H9 (cell line): ENCODE data around the gene DUOXA2. TPM values are rescaled to one million over a fixed set of nuclear protein-coding genes. Genes with fewer than 3 reads are reported as not detected.

Experiments
- DNase-seq: peaks from one replicate; pipeline ENCODE4 v3.0.0-alpha.2; 2017
- H2AFZ ChIP-seq: one replicate; pipeline ENCODE4 v1.6.1; 2013; ENCODE audit warnings: mild to moderate bottlenecking, low read length, control low read depth, moderate library complexity
- H2AK5ac ChIP-seq: 2 replicates; pipeline ENCODE4 v1.6.1; 2013; ENCODE audit warnings: low read length, control low read depth, mixed read lengths; ENCODE audit not compliant: insufficient read length
- H2BK120ac ChIP-seq: one replicate; pipeline ENCODE4 v1.6.1; 2013; ENCODE audit warnings: low read depth, mild to moderate bottlenecking, low read length, control low read depth, inconsistent platforms; ENCODE audit not compliant: poor library complexity, severe bottlenecking
- H2BK12ac ChIP-seq: 2 replicates; pipeline ENCODE4 v1.6.1; 2013; ENCODE audit warnings: low read length, control low read depth, mixed read lengths, low read depth; ENCODE audit not compliant: insufficient read length
- H2BK15ac ChIP-seq: 2 replicates; pipeline ENCODE4 v1.6.1; 2013; ENCODE audit warnings: low read depth, low read length, control low read depth
- H2BK20ac ChIP-seq: one replicate; pipeline ENCODE4 v1.6.1; 2013; ENCODE audit warnings: low read depth, mild to moderate bottlenecking, low read length, control low read depth, inconsistent platforms; ENCODE audit not compliant: poor library complexity, severe bottlenecking
- H2BK5ac ChIP-seq: 2 replicates; pipeline ENCODE4 v1.6.1; 2013; ENCODE audit warnings: low read length, control low read depth, mixed read lengths; ENCODE audit not compliant: insufficient read length
- H3K14ac ChIP-seq: 2 replicates; pipeline ENCODE4 v1.6.1; 2013; ENCODE audit warnings: low read length, control low read depth; ENCODE audit not compliant: insufficient read depth
- H3K18ac ChIP-seq: 2 replicates; pipeline ENCODE4 v1.6.1; 2013; ENCODE audit warnings: low read depth, mild to moderate bottlenecking, mixed read lengths, low read length, control low read depth; ENCODE audit not compliant: insufficient read length
- H3K23ac ChIP-seq: 2 replicates; pipeline ENCODE4 v1.6.1; 2013; ENCODE audit warnings: low read length, control low read depth, mixed read lengths, low read depth; ENCODE audit not compliant: insufficient read length
- H3K23me2 ChIP-seq: 2 replicates; pipeline ENCODE4 v1.6.1; 2013; ENCODE audit warnings: low read depth, mild to moderate bottlenecking, mixed read lengths, low read length, control low read depth; ENCODE audit not compliant: insufficient read length, poor library complexity, severe bottlenecking
- H3K27ac ChIP-seq: 2 replicates; pipeline ENCODE4 v1.5.1; 2013; ENCODE audit warnings: low read length, control low read depth, mixed read lengths, low read depth; ENCODE audit not compliant: insufficient read length
- H3K27me3 ChIP-seq: 2 replicates; pipeline ENCODE4 v1.6.1; 2013; ENCODE audit warnings: low read length, control low read depth, inconsistent platforms; ENCODE audit not compliant: insufficient read depth
- H3K4ac ChIP-seq: 2 replicates; pipeline ENCODE4 v1.6.1; 2013; ENCODE audit warnings: low read depth, mild to moderate bottlenecking, control low read depth, inconsistent platforms, low read length, moderate library complexity
- H3K4me1 ChIP-seq: 2 replicates; pipeline ENCODE4 v1.6.1; 2013; ENCODE audit warnings: low read length, control low read depth, inconsistent platforms; ENCODE audit not compliant: insufficient read depth
- H3K4me2 ChIP-seq: 2 replicates; pipeline ENCODE4 v1.6.1; 2013; ENCODE audit warnings: low read length, control low read depth, mixed read lengths; ENCODE audit not compliant: insufficient read length, insufficient read depth
- H3K56ac ChIP-seq: 2 replicates; pipeline ENCODE4 v1.6.1; 2013; ENCODE audit warnings: low read depth, mild to moderate bottlenecking, mixed read lengths, low read length, control low read depth; ENCODE audit not compliant: insufficient read length
- H3K79me1 ChIP-seq: 2 replicates; pipeline ENCODE4 v1.6.1; 2013; ENCODE audit warnings: low read depth, mild to moderate bottlenecking, moderate library complexity, low read length, control low read depth, inconsistent platforms; ENCODE audit not compliant: insufficient read depth, poor library complexity, severe bottlenecking
- H3K79me2 ChIP-seq: 2 replicates; pipeline ENCODE4 v1.6.1; 2013; ENCODE audit warnings: low read length, control low read depth, inconsistent platforms; ENCODE audit not compliant: insufficient read depth
- H3K9ac ChIP-seq: 2 replicates; pipeline ENCODE4 v1.6.1; 2013; ENCODE audit warnings: low read length, control low read depth, mixed read lengths; ENCODE audit not compliant: insufficient read length; ENCODE audit errors: extremely low read depth
- H3K9me3 ChIP-seq: one replicate; pipeline ENCODE4 v1.6.1; 2013; ENCODE audit warnings: low read depth, low read length, inconsistent platforms; ENCODE audit not compliant: control insufficient read depth
- H3T11ph ChIP-seq: one replicate; pipeline ENCODE4 v1.6.1; 2013; ENCODE audit warnings: mild to moderate bottlenecking, low read length, control low read depth, inconsistent platforms
- H4K20me1 ChIP-seq: one replicate; pipeline ENCODE4 v1.6.1; 2013; ENCODE audit not compliant: control insufficient read depth, insufficient read length, insufficient read depth
- H4K5ac ChIP-seq: 2 replicates; pipeline ENCODE4 v1.6.1; 2013; ENCODE audit warnings: low read depth, mild to moderate bottlenecking, mixed read lengths, low read length, control low read depth; ENCODE audit not compliant: insufficient read length
- H4K8ac ChIP-seq: replicated peaks from 2 replicates; pipeline ENCODE4 v1.6.1; 2013; ENCODE audit warnings: low read length, control low read depth, mixed read lengths, low read depth; ENCODE audit not compliant: insufficient read length
- H4K91ac ChIP-seq: 2 replicates; pipeline ENCODE4 v1.6.1; 2013; ENCODE audit warnings: low read depth, mild to moderate bottlenecking, moderate library complexity, mixed read lengths, low read length, control low read depth; ENCODE audit not compliant: insufficient read length
- H3K27ac Mint-ChIP-seq, 3 experiments: 2 replicates in 2 of 3; 3 replicates in 1 of 3; pipeline ENCODE4 v1.8.0; 2020 to 2021; ENCODE audit warnings: mixed read lengths in 3 of 3, mild to moderate bottlenecking in 1 of 3, moderate library complexity in 1 of 3
- H3K27me3 Mint-ChIP-seq: 2 replicates; pipeline ENCODE4 v1.8.0; 2021; ENCODE audit warnings: low read depth, mild to moderate bottlenecking, moderate library complexity, mixed read lengths
- H3K36me3 Mint-ChIP-seq, 3 experiments: 2 replicates in 2 of 3; 3 replicates in 1 of 3; pipeline ENCODE4 v1.8.0; 2020 to 2021; ENCODE audit warnings: low read depth in 3 of 3, mixed read lengths in 3 of 3; ENCODE audit not compliant: insufficient read depth in 1 of 3
- H3K4me1 Mint-ChIP-seq, 2 experiments: 2 replicates each; pipeline ENCODE4 v1.8.0; 2020; ENCODE audit warnings: mixed read lengths in 2 of 2
- H3K4me3 Mint-ChIP-seq, 2 experiments: 2 replicates in 1 of 2; 3 replicates in 1 of 2; pipeline ENCODE4 v1.8.0; 2020 to 2021; ENCODE audit warnings: mild to moderate bottlenecking in 2 of 2, mixed read lengths in 2 of 2, moderate library complexity in 1 of 2
- H3K9me3 Mint-ChIP-seq, 2 experiments: 2 replicates in 1 of 2; 3 replicates in 1 of 2; pipeline ENCODE4 v1.8.0; 2020; ENCODE audit warnings: mild to moderate bottlenecking in 2 of 2, mixed read lengths in 2 of 2, moderate library complexity in 1 of 2
- CTCF ChIP-seq: fragments of 200-600 bp; sonication (generic); conservative IDR thresholded peaks from 3 replicates; pipeline ENCODE4 v1.8.0; 2021; ENCODE audit warnings: antibody characterized with exemption, mild to moderate bottlenecking
- WGBS: extraction: QIAGEN DNeasy Blood & Tissue Kit; methylation state at CpG from one replicate; pipeline ENCODE4 v1.1.7; 2013; ENCODE audit warnings: missing lambda C conversion rate, low lambda C conversion rate, mixed read lengths; ENCODE audit not compliant: insufficient read length; ENCODE audit errors: extremely low coverage; 5-methylcytosine and 5-hydroxymethylcytosine counted together
- total RNA-seq: library from RNA; stranded (reverse); gene quantifications from 2 replicates; pipeline ENCODE4 v1.2.1, GENCODE V29; 2021

Gene DUOXA2
- total RNA-seq, 1 experiment from 2014 or later, result not detected

DNA sequence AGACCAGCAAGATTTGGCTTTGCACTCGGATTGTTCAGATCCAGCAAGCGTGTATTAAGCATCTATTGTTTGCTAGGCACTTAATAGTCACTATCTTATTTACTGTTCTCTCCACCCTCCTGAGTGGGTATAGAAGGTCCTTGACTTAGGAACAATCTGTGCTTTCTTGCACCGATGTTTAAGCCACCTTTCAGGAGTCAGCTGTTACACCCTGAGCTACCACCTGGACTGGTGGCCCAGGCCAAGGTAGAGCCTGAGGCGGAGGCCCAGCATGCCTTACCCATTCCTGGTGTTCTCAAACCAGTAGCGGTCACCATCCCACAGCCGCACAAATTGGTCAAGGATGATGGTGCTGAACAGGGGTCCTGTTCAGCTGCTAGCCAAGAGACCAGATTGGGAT, 25.6 kb downstream of the DUOXA2 start:
- H2BK20ac ChIP-seq, result no peak overlapping the region
- H3K79me1 ChIP-seq, result no peaks in the 10 kb centered on the region
- no peak overlapping the region for H3K18ac ChIP-seq
- no peak overlapping the region for H2BK15ac ChIP-seq
- no peaks in the 10 kb centered on the region for H3K79me2 ChIP-seq
- H3K23ac ChIP-seq, result no peak overlapping the region
- H3K56ac ChIP-seq, result no peak overlapping the region
- peaks cover 15% of the 10 kb centered on the region for H3K27me3 ChIP-seq
- H3K9me3 ChIP-seq, result no peaks in the 10 kb centered on the region
- H3K27ac ChIP-seq, result no peak overlapping the region
- peaks cover 5 to 9% of the 10 kb centered on the region in 2 experiments; a peak in 3 of 4 replicates for H3K4me1 Mint-ChIP-seq
- H3K9ac ChIP-seq, result no peak overlapping the region
- H2BK5ac ChIP-seq, result no peak overlapping the region
- DNase-seq, result no peak
- no peaks in the 10 kb centered on the region for H3K36me3 Mint-ChIP-seq
- peaks cover 37% of the 10 kb centered on the region for H3K27me3 Mint-ChIP-seq
- H4K91ac ChIP-seq, result no peak overlapping the region
- no peak overlapping the region for H2AFZ ChIP-seq
- no peaks in the 10 kb centered on the region for H4K20me1 ChIP-seq
- H3K4ac ChIP-seq, result no peak overlapping the region
- H2BK12ac ChIP-seq, result no peak overlapping the region
- no peak overlapping the region for H2AK5ac ChIP-seq
- no peak overlapping the region for H3K4me2 ChIP-seq
- H3K4me3 Mint-ChIP-seq, result no peak overlapping the region
- no CpG with 5 or more reads among the region's 6 CpGs for WGBS
- no peaks in the 10 kb centered on the region for H3K23me2 ChIP-seq
- H3K27ac Mint-ChIP-seq, result no peak overlapping the region
- no peak overlapping the region for H3K14ac ChIP-seq
- H2BK120ac ChIP-seq, result no peak overlapping the region
- no peak overlapping the region for H3T11ph ChIP-seq
- H3K9me3 Mint-ChIP-seq, result no peaks in the 10 kb centered on the region; a peak in 1 of 5 replicates
- no peak for TF ChIP-seq CTCF
- H4K8ac ChIP-seq, result no peak overlapping the region
- no peak overlapping the region for H4K5ac ChIP-seq
- no peaks in the 10 kb centered on the region; the same call in 1 of the 2 replicates for H3K4me1 ChIP-seq
